Suppressor macrophage (primary cell): Measurements from ENCODE around the gene ZNF846.
"Not testable (repeated sequence)": the region's sequence is repeated elsewhere in the genome, so short reads cannot be mapped to it uniquely, and the experiment has no call there.

Experiments
- DNase-seq, 4 experiments: peaks; one replicate each; pipeline ENCODE4 v3.0.0-alpha.2; 2020 to 2022

Gene ZNF846

DNA sequence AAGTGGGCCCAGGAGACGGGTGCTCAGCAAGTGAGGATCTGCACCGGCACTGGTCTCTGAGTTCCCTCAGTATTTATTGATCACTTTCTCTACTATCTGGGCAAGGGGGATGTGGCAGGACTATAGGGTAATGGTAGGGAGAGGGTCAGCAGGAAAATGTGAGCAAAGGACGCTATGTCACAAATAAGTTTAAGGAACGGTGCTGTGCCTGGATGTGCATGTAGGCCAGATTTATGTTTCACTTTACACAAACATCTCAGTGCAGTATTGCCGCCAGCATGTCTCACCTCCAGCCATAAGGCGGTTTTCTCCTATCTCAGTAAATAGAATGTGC is 15.6 kb upstream of the ZNF846 start:
- DNase-seq, result not testable (repeated sequence)

DNA sequence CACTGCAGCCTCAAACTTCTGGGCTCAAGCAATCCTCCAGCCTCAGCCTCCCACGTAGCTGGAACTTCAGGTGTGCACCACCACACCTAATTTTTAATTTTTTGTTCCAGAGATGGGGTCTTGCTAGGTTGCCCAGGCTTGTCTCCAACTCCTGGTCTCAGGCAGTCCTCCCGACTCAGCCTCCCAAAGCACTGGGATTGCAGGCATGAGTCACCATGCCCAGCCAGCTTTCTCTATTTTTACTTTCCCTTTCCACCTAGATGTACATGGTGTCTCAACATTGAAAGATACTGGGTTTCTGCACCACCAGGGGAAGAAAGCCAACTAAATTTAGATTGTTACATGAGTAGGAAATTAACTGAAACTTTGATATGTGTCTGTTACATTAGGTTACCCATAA is 13.8 kb upstream of the ZNF846 start:
- DNase-seq, result peak in 3 of 4 experiments; percentile 12 to 26 (median 20)

DNA sequence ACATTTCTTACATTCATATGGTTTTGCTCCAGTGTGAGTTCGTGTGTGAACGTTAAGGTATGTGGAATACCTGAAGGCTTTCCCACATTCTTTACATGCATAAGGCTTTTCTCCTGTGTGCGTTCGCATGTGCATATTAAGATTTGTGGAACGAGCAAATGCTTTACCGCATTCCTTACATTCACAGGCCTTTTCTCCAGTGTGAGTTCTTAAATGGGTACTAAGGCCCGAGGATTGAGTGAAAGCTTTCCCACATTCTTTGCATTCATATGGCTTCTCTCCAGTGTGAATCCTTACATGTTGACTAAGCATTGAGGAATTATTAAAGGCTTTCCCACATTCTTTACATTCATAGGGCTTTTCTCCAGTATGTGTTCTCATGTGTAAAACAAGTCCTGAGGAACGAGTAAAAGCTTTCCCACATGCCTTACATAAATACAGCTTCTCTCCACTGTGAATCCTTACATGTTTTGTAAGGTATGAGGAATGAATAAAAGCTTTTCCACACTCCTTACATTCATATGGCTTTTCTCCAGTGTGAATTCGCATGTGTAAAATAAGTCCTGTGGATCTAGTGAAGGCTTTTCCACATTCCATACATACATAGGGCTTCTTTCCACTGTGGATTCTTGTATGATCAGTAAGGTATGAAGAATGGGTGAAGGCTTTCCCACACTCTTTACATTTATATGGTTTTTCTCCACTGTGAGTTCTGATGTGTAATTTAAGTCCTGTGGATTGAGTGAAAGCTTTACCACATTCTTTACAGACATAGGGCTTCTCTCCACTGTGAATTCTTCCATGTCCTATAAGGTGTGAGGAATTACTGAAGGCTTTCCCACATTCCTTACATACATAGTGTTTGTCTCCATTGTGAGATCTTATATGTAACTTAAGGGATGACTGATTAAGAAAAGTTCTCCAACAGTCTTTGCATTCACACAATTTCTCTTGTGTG is 10.7 kb downstream of the ZNF846 start:
- DNase-seq, result no peak

DNA sequence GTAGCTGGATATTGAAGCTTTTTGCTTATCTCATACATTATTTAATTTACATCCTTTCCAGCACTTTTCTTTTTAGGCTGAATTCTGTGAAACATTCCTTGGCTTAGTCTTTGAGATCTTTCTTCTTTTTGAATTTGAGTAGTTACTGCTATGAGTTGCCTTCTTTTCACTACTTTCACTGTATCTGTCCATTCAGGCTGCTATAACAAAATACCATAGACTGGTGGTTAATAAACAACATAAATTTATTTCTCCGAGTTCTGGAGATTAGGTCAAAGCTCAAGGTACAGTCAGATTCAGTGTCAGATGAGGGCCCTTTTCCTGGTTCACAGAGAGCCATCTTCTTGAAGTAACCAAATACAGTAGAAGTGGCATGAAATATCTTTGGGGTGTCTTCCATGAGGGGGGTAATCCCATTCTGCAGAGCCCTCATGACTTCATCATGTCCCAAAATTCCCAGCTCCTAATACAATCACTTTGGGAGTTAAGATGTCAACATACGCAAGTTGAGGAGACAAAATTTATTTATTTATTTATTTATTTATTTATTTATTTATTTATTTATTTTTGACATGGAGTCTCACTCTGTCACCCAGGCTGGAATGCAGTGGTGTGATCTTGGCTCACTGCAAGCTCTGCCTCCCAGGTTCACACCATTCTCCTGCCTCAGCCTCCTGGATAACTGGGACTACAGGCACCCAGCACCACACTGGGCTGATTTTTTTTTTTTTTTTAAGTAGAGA is 15.7 kb downstream of the ZNF846 start:
- no peak for DNase-seq

DNA sequence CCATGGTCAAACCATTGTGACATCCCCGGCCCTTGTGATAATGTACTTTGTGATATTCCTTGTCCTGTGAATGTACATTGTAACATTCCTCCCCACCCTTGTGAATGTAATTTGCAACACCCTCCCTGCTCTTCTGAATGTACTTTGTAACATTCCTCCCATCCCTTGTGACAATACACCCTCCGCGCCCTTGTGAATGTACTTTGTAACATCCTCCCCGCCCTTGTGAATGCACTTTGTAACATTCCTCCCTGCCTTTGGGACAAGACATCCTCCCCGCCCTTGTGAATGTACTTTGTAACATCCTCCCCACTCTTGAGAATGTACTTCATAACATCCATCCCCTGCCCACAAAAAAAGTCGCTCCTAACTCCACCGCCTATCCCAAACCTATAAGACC is 17.1 kb downstream of the ZNF846 start:
- no peak for DNase-seq

DNA sequence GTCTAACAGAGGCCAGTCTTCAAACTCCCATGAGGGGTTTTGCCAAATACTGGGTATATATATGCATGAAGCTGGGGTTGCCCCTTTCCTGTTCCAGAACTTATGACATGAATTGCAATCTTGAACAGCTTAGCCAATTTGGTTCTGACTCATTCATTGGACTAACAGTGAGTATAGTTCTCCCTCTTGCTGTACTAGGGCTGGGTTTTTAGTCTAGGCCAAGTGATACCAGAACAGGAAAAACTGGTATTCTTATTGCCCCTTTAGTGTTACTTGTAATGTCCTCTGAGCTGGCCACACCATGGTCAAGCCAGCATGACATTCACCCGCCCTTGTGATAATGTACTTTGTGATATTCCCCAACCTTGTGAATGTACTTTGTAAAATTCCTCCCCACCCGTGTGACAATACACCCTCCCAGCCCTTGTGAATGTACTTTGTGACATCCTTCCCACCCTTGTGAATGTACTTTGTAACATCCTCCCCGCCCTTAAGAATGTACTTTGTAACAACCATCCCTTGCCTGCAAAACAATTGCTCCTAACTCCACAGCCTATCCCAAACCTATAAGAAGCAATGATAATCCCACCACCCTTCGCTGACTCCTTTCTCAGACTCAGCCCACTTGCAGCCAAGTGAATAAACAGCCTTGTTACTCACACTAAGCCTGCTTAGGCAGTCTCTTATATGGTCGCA is 26.9 kb downstream of the ZNF846 start:
- DNase-seq, result no peak

DNA sequence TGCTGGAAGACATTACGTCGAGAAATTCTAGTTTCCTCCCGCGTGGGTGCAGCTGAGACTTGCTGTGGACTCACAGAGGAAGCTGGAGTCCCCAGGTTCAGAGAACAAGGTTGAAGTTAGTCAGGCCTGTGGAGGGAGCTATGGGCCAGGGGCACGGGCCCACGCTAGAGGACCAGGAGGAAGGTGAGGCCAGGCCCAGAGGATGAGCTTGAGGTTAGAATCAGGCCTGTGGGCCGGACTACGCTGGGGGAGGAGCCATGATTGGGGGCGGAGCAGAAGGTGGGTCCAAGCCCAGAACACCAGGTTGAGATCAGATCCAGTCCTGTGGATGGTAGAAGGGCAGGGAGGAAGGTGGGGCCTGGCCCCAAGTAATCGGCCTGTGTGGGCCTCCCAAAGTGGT is 32.6 kb downstream of the ZNF846 start:
- no peak for DNase-seq

DNA sequence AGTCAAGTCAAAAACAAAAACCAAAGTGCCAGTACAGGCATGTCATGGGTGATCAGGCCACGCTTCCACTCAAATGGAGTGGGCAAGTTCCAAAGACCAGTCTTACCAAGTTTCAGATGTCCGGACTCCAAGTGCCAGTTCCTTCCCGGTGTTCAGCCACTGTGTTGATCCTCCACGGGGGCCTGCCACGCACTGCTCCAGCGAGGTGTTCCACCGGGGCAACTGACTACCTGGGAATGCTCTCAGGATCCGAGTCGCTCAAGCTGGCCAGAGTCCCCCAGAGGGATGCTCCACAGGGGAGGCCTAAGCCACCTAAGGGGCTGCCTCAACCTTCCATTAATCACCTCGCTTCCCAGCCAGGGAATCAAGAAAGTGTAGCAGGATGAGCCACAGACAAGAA is 38.5 kb downstream of the ZNF846 start:
- DNase-seq, result not testable (repeated sequence)

DNA sequence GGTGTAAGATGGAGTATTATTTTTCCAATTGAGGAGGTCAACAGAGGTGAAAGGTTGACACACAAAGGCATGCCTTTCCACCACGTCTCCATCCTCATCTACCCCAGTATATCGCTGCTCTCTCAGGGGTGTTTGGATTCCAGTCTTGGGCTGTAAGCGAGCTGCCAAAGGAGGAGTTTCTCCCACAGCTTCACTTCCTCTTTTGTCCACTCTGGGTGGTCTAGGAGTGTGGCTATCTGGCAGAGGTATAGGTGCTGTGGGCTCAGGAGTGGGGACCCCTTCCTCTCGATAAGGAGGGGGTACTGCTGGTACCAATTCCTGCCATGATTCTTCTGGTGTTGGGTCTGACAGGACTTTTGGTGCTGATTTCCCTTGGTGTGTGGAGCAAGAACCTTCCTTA is 39.4 kb downstream of the ZNF846 start:
- DNase-seq, result no peak

DNA sequence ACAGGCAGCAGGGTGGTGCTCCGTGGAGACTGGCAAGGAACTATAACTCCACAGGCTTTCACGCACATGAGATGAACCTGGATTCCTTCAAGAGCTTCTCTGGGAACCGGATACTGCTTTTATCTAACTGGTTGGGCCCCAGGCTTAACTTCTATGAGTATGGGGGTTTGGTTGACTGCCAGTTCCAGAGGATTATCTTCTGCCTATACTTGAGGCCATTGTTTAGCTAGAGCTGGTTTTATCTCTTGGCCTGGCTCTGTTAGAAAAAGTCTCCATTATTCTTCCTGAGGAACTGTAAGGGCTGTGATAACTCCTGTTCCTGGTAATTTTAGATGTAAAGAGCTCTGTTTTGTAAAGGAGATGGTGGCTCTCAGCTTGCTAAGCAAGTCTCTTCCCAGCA is 40.9 kb downstream of the ZNF846 start:
- no peak for DNase-seq

DNA sequence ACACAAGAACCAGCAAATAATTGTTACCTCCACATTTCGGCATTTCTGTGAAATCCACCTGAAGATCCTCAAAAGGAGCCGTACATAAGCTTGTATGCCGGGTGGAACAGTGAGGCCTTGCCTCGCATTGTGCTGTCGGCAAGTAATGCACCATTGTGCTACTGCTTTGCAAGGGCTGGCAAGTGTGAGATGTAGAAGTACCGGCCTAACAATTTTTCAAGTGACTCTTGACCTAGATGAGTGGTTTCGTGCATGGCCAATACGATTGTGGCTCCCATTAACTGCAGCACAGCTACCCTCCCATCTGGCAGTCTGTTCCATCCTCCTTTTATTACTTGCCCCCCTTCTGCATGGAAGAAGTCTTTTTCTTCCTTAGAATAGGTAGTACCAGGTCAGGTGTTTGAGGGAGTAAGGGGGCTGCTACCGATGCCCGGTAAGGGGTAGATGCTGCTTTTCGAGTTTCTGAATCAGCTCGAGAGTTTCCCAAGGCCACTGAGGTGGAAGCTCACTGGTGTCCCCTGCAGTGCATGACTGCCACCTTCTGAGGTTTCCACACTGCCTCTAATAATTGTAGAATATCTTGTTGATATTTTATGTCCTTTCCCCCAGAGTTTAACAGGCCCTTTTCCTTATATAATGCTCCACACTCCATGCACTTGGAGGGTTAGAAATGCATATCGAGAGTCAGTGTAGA is 42.9 kb downstream of the ZNF846 start:
- not testable (repeated sequence) for DNase-seq

DNA sequence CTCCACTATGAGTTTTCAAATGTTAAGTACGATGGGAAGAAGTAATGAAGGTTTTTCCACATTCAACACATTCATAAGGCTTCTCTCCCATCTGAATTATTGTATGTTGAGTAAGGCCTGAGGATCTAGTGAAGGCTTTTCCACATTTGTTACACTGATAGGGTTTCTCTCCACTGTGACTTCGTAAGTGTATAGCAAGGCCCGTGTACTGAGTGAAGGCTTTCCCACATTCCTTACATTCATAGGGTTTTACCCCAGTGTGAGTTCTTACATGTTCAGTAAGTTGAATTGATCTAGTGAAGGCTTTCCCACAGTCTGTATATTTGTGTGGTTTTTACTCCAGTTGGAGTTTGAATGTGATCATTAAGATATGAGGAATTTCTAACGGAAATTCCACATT is 44.4 kb downstream of the ZNF846 start:
- DNase-seq, result no peak

DNA sequence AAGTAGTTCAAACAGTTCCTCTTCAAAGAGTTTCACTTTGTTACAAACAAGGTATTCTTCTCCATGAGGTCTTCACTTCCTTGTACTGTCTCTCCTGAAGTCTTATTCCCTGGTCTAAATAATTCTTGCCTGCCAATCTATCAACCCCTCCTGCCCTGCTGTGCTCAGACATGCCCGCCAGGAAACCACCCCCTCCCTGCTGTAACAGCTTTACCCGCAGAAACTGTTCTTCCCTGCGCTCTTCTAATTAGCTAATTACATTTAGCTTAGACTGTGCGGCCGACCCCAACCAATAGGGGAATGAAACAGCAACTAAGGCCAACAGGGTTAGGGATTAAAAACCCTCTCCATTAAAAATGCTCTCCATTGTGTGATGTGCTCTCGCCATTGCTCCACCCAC is 46.7 kb downstream of the ZNF846 start:
- peak in 3 of 4 experiments; percentile 16 to 34 (median 18) for DNase-seq

DNA sequence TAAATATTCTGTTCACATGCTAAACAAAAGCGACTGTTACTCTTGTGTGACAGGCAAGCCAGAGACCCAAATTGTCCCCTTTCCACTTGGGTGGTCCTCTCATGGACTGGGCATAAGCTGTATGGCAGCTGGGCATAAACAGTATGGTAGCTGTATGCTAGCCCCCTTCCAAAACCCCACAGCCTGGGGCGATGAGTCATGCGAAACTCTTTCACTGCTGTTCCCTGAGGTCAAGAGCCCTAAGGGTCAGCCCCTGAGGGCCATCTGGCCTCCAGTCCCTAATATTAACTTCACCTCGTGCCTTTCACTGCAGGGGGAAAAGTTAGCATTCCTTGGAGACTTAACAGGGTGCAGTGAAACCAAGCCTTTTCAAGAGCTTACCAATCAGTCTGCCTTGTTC is 48.0 kb downstream of the ZNF846 start:
- DNase-seq, result no peak

DNA sequence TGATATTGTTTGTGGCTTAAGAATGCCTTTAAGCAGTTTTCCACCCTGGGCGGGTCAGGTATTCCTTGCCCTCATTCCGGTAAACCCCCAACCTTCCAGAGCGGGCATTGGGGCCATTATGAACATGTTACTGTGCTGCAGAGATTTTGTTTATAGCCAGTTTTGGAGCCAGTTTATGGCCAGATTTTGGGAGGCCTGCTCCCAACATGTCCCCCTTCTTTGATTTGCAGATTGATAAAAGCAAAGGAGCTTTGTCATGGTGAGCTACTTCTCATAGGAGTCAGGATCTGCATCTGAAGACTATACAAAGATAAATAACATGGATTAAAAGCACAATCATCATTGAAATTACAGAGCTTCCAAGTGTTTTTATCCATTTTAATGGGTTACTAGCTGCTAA is 56.7 kb downstream of the ZNF846 start:
- no peak for DNase-seq

DNA sequence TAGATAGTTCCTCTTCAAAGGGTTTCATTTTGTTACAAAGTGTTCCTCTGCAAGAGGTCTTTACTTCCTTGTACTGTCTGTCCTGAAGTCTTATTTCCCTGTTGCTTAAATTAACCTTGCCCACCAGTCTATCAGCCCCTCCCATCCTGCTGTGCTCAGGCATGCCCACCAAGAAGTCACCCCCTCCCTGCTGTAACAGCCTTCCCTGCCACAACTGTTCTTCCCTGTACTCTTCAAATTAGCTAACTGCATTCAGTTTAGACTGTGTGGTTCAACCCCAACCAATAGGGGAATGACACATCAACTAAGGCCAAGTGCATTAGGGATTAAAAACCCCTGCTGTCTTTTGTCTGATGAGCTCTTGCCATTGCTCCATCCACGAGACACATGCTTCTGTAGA is 59.2 kb downstream of the ZNF846 start:
- peak; percentile 19 to 54 (median 32) for DNase-seq

DNA sequence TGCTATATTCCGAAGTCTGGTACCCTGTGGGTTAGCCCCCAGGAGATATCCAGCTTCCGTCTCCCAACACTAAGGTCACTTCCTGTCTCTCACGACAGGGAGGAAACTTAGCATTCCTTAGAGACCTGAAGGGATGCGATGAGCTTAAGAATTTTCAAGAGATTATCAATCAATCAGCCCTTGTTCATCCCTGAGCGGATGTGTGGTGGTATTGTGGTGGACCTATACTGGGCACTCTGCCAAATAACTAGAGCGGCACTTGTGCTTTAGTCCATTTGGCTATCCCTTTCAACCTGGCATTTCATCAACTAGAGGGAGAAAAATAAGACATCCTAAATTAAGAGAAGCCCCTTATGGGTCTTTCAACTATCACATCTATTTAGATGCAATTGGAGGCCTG is 62.7 kb downstream of the ZNF846 start:
- no peak for DNase-seq

DNA sequence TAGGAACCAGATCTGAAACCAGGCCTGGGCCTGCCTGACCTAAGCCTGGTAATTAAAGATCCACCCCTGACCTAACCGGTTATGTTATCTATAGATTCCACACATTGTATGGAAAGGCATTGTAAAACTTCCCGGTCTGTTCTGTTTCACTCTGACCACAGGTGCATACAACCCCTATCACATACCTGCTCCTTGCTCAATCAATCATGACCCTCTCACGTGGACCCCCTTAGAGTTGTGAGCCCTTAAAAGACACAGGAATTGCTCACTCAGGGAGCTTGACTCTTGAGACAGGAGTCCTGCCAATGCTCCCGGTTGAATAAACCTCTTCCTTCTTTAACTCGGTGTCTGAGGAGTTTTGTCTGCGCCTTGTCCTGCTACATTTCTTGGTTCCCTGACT is 66.4 kb downstream of the ZNF846 start:
- no peak for DNase-seq
